Mucosa of rectum (tissue), 2 donors: ENCODE measurements around the gene RASGRP3.
"Not testable (repeated sequence)": the region's sequence is repeated elsewhere in the genome, so short reads cannot be mapped to it uniquely, and the experiment has no call there.

Experiments
- H3K27ac ChIP-seq, 2 donors: one replicate each; pipeline ENCODE4 v1.7.0; 2013; ENCODE audit warnings: inconsistent platforms in 2 of 2, low read depth in 2 of 2, low read length in 2 of 2
- H3K27me3 ChIP-seq, 2 donors: one replicate each; pipeline ENCODE4 v1.7.0; 2013; ENCODE audit warnings: low read length in 2 of 2; ENCODE audit not compliant: control insufficient read depth in 2 of 2, insufficient read depth in 2 of 2
- H3K36me3 ChIP-seq, 2 donors: one replicate each; pipeline ENCODE4 v1.7.0; 2013; ENCODE audit warnings: low read length in 2 of 2; ENCODE audit not compliant: control insufficient read depth in 2 of 2, insufficient read depth in 2 of 2
- H3K4me1 ChIP-seq, 2 donors: one replicate each; pipeline ENCODE4 v1.7.0; 2013; ENCODE audit warnings: low read length in 2 of 2, mild to moderate bottlenecking in 1 of 2; ENCODE audit not compliant: control insufficient read depth in 2 of 2, insufficient read depth in 2 of 2
- H3K4me3 ChIP-seq, 2 donors: one replicate each; pipeline ENCODE4 v1.7.0; 2013; ENCODE audit warnings: low read length in 2 of 2
- H3K9ac ChIP-seq, 2 donors: one replicate each; pipeline ENCODE4 v1.7.0; 2013; ENCODE audit warnings: low read length in 2 of 2, low read depth in 1 of 2, mild to moderate bottlenecking in 1 of 2
- H3K9me3 ChIP-seq, 2 donors: one replicate each; pipeline ENCODE4 v1.7.0; 2013; ENCODE audit warnings: low read length in 2 of 2; ENCODE audit not compliant: control insufficient read depth in 2 of 2
- donor health status: healthy.
- donor health status: Normal muscosa, but diverticular disease.

RASGRP3 gene

DNA sequence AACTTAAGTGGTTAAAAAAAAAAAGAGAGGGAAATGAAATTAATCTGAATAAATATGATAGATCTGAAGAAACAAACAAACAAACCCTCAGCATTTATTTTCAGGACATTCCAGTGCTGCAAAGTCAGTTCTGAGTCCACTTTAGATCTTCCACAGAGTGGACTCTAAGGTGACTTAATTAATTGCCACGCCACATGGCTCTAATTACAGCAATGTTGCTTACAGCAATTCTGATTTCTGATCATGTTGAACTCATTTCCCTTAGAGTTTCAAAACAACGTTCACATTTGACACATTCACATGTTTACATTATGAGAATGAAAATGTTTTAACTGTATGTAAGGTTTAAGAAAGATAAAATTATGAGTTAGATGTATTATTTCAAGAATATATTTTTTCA, 38.6 kb upstream of the RASGRP3 start:
- Histone ChIP-seq H3K9ac (no peak overlapping the region), H3K36me3 (no peaks in the 10 kb centered on the region), H3K27me3 (no peaks in the 10 kb centered on the region), H3K9me3 (no peaks in the 10 kb centered on the region), H3K4me3 (no peak overlapping the region), H3K4me1 (no peaks in the 10 kb centered on the region), H3K27ac (no peak overlapping the region)

GRCh38 chr2:33441235-33441810, 35.1 kb upstream of the RASGRP3 start:
- Histone ChIP-seq H3K27me3 (no peaks in the 10 kb centered on the region), H3K4me1 (no peaks in the 10 kb centered on the region), H3K36me3 (no peaks in the 10 kb centered on the region), H3K27ac (no peak overlapping the region), H3K9ac (no peak overlapping the region), H3K4me3 (no peak overlapping the region), H3K9me3 (no peaks in the 10 kb centered on the region)

- not testable (repeated sequence) for H3K9ac ChIP-seq, H3K4me1 ChIP-seq, H3K36me3 ChIP-seq, H3K27ac ChIP-seq, H3K9me3 ChIP-seq, H3K4me3 ChIP-seq, H3K27me3 ChIP-seq
These were observed 34.4 kb upstream of the RASGRP3 start for GRCh38 chr2:33442052-33442451.

GRCh38 chr2:33442528-33443079, 33.8 kb upstream of the RASGRP3 start:
- no peak overlapping the region for H3K4me3 ChIP-seq
- H3K27me3 ChIP-seq = no peaks in the 10 kb centered on the region
- no peaks in the 10 kb centered on the region for H3K9me3 ChIP-seq
- H3K4me1 ChIP-seq = no peaks in the 10 kb centered on the region
- no peak overlapping the region for H3K27ac ChIP-seq
- H3K9ac ChIP-seq = no peak overlapping the region
- H3K36me3 ChIP-seq = no peaks in the 10 kb centered on the region

DNA sequence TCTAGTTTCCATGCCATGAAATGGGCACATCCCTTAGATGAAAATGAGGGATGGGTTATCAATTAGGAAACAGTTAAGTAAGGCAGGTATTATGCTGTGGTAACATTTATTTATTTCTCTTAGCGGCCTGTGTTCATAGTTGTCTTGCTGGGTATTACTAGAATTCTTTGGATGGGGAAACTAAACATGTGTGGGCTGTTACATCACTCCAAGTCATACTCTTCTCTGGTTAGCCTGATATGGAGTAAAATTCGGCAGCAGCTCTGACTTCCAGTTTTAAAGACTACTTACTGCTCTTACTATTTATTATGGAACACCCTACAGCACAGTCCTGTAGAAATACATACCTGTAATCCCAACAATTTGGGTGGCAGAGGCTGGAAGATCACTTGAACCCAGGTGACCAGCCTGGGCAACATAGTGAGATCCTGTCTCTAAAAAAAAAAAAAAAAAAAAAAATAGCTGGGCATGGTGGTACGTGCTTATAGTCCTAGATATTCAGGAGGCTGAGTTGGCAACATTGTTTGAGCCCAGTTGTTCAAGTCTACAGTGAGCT, 33.1 kb upstream of the RASGRP3 start:
- Histone ChIP-seq H3K4me3 (no peak overlapping the region), H3K9ac (no peak overlapping the region)

DNA sequence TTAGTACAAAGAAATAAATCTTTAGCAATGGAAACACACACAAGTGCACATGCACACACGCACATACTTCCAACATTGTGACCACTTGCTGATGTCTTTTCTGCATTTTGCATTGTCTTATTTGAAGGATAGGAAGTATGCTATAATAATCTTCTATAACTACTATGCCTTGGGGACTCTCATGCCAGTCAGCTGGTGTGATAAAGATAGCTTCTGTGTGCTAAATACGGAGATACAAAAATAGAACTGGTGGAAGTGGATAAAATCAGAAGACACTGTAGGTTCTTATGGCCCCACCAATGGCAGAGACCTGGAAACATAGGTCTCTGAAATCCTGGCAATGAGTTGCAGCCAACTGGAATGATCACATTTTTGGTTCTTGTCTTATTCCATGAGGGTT, 31.5 kb upstream of the RASGRP3 start:
- H3K9ac ChIP-seq = no peak overlapping the region
- H3K4me1 ChIP-seq = no peaks in the 10 kb centered on the region
- H3K4me3 ChIP-seq = no peak overlapping the region
- H3K27me3 ChIP-seq = no peaks in the 10 kb centered on the region
- no peaks in the 10 kb centered on the region for H3K9me3 ChIP-seq
- no peaks in the 10 kb centered on the region for H3K36me3 ChIP-seq
- H3K27ac ChIP-seq = no peak overlapping the region

More for the DNA sequence above, 33.1 kb upstream of the RASGRP3 start:
- Histone ChIP-seq H3K4me1 (no peaks in the 10 kb centered on the region), H3K27me3 (no peaks in the 10 kb centered on the region), H3K36me3 (no peaks in the 10 kb centered on the region), H3K27ac (no peak overlapping the region), H3K9me3 (no peaks in the 10 kb centered on the region)

DNA sequence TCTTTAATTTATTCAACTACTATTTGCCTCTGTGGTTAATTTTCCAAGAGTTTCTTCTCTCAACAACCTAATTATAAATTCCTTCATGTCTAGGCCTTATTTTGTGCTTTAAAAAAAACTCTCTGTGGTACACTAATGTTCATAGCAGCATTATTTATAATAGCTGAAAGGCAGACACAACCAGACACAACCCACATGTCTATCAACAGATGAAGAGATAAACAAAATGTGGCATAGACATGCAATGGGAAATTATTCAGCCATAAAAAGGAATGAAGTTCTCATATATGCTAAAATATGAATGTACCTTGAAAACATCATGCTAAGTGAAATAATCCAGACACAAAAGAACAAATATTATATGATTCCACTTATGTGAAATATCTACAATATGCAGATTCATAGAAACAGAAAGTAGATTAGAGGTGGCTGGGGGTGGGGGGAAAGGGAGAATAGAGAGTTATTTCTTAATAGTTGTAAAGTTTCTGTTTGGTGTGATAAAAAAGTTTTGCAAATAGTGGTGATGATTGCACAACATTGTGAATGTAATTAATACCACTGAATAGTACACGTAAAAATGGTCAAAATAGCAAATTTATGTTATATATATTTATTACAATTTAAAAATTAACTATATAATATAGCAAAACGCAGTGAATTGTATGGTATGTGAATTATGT, 28.1 kb upstream of the RASGRP3 start:
- Histone ChIP-seq H3K4me3 (no peak overlapping the region), H3K9ac (no peak overlapping the region), H3K27ac (no peak overlapping the region), H3K27me3 (no peaks in the 10 kb centered on the region), H3K36me3 (no peaks in the 10 kb centered on the region), H3K4me1 (no peaks in the 10 kb centered on the region), H3K9me3 (peaks cover 0 to 2% of the 10 kb centered on the region in 2 donors)

DNA sequence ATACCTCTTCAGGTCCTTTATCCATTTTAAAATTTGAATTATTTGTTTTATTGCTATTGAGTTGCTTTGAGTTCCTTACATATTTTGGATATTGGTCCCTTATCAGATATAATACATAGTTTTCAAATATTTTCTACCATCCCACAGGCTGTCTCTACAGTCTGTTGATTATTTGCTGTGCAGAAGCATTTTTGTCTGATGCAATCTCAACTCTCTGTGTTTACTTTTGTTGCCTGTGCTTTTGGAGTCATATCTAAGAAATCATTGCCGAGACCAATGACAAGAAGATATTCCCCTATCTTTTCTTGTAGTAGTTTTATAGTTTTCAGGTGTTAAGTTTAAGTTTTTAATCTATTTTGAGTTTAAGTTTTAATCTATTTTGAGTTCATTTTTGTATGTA, 25.2 kb upstream of the RASGRP3 start:
- peaks cover 0 to 2% of the 10 kb centered on the region in 2 donors for H3K9me3 ChIP-seq
- H3K9ac ChIP-seq = no peak overlapping the region
- H3K36me3 ChIP-seq = no peaks in the 10 kb centered on the region
- no peak overlapping the region for H3K27ac ChIP-seq
- no peak overlapping the region for H3K4me3 ChIP-seq
- no peaks in the 10 kb centered on the region for H3K4me1 ChIP-seq
- no peaks in the 10 kb centered on the region for H3K27me3 ChIP-seq

GRCh38 chr2:33451825-33452224, 24.6 kb upstream of the RASGRP3 start:
- no peaks in the 10 kb centered on the region for H3K27me3 ChIP-seq
- peaks cover 0 to 2% of the 10 kb centered on the region in 2 donors for H3K9me3 ChIP-seq
- H3K4me3 ChIP-seq = no peak overlapping the region
- H3K27ac ChIP-seq = no peak overlapping the region
- no peak overlapping the region for H3K9ac ChIP-seq
- no peaks in the 10 kb centered on the region for H3K36me3 ChIP-seq
- no peaks in the 10 kb centered on the region for H3K4me1 ChIP-seq

- Histone ChIP-seq H3K4me1 (no peaks in the 10 kb centered on the region), H3K9me3 (peaks cover 0 to 2% of the 10 kb centered on the region in 2 donors), H3K9ac (no peak overlapping the region), H3K36me3 (no peaks in the 10 kb centered on the region), H3K4me3 (no peak overlapping the region), H3K27ac (no peak overlapping the region), H3K27me3 (no peaks in the 10 kb centered on the region)
These were observed 23.9 kb upstream of the RASGRP3 start for GRCh38 chr2:33452545-33452944.
